Daoy (cell line): ENCODE measurements around the gene QSER1. TPM values are rescaled to one million over a fixed set of nuclear protein-coding genes. Genes with fewer than 3 reads are reported as not detected.

Experiments
- DNase-seq: peaks from one replicate; pipeline ENCODE4 v3.0.0-alpha.2; 2015; ENCODE audit warnings: low read depth
- total RNA-seq: library from RNA; depleted of rRNA; stranded (reverse); fragments of >200 nt; shearing (Covaris generic); gene quantifications from 2 replicates; pipeline ENCODE4 v1.2.3, GENCODE V29; 2014

The QSER1 gene
- total RNA-seq, 1 experiment from 2014 or later, result 18.6 TPM

DNA sequence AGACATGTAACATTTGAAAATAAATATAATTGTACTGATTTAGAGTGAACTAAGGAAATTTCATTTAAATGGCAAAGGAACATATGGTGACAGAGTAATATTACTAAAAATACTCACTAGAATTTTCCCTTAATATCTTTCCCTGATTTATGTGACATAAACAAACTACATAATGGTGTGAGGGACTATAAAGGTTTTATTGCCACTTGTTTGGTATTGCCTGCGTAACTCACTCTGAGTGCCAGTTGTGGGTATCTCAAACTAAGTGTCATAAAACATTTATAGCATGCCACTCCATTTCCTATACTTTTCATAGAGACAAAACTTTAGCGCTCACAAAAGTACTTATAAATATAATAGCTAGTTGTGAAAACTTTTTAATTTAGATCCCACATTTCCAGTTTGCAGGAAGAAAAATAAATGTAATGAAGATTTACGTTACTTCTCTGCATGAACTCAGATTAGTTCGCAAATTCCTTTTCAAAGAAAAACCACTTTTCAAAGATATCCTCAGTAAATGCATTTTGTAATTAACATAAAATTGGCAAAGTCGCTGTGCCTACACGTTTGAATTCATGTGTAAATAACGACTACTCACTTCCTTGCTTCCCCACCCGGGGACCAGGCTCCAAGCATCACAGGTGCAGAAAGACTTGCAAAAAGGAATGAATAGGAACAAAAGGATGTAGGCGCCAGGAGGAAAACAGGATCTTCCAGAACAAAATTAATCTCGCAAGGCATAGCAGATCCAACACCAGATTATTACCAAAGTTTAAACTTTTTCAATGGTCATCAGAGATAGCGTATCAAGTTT lies 1.6 kb upstream of the QSER1 start:
- no peak for DNase-seq

DNA sequence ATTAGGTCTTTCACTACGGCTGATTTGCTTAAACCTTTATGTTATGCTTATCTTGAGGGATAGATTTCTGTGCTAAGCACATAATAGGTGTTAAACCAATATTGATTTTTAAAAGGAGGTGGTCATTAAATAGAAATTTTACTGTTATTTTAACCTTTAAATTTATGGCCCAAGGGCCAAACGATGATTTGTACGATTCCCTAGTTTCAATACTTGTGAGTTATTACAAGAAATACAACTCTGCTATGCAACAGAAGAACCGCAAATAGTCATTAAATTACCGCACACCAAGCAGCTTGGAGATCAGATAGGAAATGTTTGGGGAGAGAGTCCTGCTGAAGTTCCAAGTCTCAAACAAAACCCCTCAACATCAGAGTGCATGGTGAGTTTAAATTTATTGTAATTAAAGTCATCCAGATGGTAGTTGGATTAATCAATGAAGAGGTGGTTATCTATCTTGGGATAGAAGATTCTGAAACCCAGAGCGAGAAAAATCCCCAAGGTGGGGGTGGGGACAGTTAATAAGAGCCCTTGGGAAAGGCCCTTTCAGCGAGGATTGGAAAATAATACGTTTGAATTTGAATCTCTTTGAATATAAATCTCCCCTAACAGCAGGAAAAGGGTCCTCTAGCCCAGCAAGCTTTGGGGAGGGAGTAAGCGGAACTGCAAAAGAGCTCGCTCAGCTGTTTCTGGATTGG lies 805 bp upstream of the QSER1 start:
- DNase-seq, result peak; percentile 15

DNA sequence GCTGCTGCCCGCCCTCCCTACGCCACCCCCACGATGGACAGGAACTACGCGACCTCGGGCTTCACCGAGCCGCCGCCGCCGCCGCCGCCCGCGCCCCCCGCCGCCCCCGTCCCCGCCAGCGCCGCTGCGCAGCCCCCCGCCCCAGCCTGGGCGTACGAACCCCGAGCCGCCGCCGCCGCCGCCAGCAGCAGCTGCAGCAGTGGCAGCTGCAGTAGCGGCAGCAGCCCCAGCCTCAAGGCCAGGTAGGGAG lies 407 bp downstream of the QSER1 start:
- no peak for DNase-seq

DNA sequence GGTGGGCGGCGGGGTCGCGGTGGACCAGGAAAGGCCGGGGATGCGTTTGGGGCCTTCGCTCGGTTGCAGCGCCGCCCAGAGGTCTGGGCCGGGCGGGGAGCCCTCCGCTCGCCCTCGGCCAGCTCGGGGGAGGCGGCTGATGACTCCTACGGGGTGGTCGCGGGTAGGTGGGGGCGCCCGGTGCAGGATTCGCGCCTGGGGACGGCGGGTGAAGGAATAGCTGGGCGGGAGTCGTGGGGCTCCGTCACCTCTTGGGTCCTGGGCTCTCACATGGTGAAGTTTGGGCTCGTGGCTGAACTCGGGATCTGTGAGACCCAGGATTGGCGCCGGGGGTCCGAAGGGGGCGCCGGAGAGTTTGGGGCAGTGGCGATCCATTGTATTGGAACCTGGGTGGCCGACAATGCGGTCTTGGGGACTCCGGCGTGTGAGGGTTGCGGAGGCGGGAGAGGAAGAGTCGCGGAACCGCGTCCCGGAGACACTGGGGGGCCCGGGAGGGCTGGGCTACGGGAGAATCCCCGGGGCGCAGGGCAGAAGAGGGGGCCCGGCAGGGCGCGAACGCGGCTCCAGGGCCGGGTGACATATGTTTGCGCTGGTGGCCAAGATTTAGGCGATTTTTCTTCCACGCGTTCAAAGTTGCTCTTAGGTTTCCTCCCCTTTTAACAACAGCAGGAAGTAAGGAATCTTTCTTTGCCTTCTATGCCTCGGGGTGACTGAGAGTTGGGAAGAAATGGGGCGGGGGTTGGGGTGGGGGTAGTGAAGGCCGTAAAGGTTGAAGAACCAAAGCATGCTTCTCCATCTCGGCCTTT lies 935 bp downstream of the QSER1 start:
- DNase-seq, result peak; percentile 61

DNA sequence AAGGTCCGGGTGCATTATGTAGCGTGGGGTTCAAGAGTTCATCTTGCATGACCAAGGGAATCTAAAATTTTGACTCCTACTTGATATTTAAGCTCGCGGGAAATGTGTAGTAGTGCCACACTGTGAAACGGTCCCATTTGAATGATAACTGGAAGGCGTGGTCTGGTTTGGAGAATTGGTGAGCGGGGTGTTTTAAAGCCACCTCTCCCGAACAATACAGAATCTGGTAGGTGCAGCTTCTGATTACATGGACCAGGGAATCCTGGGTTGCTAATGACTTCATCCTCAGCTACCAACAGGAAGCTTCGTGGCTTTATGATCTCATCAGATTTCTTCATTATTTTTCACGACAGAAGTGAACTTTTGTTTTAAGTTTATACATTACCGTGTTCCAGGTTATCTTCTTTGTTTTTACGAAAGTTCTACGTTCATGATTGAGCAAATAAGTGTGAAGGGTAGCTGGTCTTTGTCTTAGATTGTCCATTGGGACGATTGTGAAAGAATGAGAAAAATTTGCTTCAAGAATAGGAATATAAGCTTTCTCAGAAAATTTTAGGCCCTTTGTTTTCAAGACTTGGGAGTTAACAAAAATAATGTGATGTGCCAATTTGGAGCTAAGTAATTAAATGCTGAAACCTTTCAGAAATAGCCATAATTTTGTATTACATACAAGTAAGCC lies 1.7 kb downstream of the QSER1 start:
- peak; percentile 75 for DNase-seq

DNA sequence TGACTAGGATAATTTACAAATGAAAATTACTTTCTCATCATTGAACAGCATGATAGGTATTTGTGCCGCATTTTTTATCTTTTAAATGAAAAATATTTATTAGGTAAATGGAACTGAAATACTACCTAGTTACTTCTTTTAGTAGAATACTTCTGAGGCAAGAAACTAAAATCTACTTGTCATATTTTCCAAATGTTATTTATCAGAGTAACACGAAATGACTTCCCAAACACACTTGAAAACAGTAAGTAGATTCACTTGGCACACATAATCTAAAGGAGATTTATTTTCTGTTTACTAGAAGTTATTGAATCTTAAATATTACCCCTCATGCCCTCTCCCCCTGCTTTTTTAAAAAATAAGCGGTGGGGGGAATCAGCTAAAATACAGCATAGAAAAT lies 2.3 kb downstream of the QSER1 start:
- DNase-seq, result no peak

DNA sequence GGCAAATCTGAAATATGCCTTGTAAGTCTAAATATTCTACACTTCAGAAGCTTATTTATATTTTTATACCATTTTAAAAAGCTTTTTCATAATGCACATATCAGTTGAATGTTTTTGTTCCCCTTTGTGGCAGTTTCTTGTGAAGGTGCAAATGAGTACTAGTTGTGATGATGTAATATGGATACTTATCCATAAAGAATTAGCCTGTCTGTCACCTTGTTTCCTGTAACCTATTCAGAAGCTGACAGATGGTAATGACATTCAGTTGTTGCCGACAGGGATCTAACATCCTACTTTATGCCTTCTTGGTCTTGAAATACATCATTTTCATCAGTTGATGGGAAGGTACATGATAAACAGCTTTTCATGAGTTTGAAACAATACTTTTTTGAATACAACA lies 2.9 kb downstream of the QSER1 start:
- no peak for DNase-seq

DNA sequence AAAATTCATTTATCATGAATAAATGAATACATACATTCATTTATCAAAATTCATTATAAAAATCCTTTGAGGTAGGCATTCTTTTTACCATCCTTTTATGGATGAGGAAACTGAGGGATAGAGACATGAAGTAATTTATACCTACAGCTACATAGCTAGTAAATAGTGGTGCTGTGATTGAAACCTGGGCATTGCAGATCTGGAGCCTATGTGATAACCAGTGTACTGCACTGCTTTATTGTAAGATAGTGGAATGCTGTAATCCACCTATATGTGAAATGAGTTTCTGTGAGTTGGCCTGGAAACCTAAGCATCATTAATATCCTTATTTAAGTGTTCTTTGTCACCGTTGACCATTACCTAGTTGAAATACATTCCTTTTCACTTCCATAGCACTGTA lies 4.5 kb downstream of the QSER1 start:
- DNase-seq, result no peak

DNA sequence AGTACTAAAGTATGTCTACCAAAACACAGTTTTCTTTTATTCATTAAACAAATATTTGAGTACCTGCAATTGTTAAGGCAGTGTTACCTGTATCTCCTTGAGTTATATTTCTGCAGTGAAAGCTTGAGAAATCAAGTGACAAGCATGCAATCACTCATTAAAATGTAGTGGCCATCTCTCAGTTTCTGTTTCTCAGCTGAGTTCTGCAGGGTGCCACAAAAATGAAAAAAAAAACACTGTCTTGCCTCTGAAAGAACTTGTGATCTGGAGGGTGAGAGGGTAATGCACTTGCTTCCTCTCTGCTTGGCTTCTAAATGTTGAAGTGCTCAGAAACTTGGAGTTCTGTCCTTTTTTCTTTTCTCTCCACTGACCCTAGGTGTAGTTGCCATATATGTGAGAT lies 6.8 kb downstream of the QSER1 start:
- DNase-seq, result no peak

DNA sequence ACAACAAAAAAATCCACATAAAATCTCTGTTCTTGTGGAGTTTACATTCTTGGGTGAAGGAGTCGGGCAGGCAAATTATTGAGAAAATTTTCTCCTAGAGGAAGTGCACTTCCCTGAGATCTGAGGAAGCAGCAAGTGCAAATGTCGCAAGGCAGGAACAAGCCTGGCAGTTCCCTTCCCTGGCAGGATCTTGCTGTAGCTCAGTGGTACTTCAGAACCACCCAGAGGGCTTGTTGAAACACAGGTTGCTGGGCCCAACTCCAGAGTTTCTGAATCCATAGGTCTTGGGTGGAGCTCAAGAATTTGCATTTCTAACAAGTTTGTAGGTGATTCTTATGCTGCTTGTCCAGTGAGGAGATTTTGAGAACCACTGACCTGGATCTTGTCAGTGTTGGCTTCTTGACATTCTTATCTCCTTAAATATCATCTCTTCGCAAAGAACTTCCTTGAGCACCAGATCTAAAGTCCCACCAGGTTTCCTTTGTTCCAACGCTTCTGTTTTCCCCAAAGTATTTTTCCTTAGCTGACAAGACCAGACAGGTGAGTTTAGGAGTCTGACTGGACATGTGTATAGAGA lies 9.6 kb downstream of the QSER1 start:
- no peak for DNase-seq

DNA sequence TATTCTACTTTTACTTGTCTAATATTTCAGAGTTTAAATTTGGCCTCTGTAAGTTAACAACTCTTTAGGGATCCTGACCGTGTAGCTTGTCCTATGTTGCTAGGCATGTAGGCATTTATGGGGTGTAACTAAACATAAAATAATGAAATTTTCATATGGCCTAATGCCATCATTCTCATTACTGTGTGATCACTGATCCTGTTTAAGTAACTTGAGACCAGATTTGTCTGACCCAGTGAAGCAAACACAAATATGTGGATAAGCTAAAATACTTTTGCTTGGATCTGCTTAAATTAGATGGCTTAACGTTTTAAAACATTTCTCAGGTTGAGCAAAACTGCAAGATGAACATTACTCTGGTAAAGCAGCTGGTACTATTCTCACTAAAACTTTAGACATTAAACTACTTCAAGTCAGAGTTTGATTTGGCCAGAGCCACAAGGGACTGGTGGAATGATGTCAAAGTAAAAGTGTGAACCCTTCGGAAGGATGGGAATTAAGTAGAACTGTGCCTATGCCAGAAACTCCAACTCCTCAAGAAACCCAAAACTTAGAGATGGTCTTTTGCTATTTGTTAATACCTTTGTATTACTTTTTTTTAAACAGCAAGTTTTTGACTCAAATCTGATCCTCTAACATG lies 12.5 kb downstream of the QSER1 start:
- DNase-seq, result no peak

DNA sequence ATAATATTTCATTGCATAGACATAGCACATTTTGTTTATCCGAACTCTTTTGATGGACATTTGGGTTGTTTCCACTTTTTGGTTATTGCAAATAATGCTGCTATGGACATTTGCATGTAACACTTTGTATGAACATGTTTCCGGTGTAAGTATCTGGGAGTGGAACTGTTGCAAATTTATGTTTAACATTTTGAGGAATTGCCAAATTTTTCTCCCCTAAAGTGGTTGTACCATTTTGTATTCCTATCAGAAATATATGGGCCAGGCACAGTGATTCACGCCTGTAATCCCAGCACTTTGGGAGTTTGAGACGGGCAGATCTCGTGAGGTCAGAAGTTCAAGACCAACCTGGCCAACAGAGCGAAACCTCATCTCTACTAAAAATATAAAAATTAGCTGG lies 16.0 kb downstream of the QSER1 start:
- no peak for DNase-seq

DNA sequence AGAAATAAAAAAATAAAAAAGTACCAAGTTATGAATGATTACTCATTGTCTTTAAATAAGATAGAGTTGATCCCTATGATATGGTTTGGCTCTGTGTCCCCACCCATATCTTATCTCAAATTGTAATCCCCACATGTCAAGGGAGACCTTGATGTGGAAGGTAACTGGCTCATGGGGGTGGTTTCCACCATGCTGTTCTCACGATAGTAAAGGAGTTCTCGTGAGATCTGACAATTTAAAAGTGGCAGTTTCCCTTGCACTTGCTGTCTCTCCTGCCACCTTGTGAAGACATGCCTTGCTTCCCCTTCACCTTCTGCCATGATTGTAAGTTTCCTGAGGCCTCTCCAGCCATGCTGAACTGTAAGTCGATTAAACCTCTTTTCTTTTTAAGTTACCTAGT lies 18.8 kb downstream of the QSER1 start:
- no peak for DNase-seq

DNA sequence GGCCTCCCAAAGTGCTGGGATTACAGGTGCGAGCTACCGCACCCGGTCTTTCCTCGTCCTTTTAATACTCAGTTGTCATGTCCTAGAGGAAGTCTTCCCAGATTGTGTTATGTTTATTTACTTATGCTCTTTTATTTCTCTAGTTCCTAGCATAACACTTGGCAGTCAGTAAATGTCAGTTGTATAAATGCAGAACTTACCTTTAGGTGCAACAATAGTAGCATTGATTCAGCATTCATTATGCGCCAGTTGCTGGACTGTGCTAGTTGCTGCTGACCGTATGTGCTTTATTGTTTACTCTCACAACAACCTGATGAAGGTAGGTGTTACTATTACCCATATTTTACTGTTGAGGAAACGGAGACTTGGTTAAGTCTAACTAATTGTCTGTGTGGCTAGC lies 20.8 kb downstream of the QSER1 start:
- DNase-seq, result no peak

DNA sequence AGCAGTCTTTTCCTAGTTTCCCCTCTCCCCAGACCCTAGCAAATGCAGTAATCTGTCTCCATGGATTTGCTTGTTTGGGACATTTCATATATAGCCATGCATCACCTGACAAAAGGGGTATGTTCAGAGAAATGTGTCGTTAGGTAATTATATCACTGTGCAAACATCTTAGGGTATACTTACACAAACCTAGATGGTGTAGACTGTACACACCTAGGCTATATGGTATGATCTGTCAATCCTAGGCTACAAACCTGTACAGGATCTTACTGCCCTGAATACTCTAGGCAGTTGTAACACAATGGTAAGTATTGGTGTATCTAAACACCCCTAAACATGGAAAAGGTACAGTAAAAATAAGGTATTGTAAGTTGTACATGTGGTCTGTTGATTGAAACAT lies 23.8 kb downstream of the QSER1 start:
- no peak for DNase-seq

DNA sequence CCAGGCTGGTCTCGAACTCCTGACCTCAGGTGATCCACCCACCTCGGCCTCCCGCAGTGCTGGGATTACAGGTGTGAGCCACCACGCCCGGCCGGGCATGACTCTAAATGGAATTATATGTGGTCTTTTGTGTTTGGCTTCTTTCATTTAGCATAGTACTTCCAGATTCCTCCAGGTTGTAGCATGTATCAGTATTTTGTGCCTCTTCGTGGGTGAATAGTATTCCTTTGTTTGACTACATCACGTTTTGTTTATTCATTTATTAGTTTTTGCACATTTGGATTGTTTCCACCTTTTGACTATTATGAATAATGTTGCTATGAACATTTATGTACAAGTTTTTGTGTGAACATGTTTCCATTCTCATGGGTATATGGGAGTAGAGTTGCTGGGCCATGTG lies 24.4 kb downstream of the QSER1 start:
- DNase-seq, result no peak

DNA sequence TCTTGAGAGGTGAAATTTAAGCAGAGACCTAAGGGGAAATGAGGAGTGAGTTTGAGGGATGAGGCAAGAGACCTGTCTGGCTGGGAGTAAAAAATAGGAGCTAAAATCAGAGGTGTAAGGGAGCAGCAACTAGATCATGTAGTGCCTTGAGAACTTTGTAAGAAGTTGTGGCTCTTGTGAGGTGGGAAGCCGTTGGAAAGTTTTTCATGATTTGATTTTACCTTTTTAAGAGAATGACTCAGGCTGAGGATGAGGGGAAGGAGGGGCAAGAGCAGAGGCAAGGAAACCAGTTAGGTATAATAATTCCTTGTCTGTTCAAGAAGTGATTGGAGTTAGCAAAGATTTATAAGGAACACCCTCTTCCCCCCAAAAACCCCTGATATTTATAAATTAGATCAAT lies 25.8 kb downstream of the QSER1 start:
- peak; percentile 2 for DNase-seq

DNA sequence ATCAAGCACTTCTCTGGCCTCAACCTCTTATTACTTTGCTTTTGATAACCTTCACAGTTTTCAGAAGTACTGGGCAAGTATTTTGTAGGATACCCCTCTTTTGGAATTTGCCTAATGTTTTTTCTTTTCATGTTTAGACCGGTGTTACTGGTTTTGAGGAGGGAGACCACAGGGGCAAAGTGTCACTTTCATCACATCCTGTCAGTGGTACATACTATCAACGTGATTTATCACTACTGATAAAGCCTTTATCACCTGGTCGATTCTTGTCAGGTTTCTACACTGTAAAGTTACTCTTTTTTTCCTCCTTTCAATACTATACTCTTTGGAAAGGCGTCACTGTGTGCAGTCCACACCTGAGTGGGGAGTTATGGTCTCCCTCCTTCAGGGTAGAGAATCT lies 26.7 kb downstream of the QSER1 start:
- no peak for DNase-seq

DNA sequence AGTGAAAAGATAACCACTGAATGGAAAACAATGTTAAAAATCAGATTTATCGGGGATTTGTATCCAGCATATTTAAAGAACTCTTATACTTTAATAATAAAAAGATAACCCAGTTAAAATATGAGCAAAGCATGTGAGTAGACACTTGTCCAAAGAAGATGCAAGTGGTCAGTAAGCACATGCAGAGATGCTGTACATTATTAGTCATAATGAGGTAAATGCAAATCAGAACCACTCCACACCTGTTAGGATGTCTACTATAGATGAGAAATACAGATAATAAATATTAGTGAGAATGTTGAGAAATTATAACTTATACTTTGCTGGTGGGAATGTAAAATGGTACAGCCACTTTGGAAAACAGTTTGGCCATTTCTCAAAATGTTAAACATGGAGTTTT lies 28.0 kb downstream of the QSER1 start:
- no peak for DNase-seq

DNA sequence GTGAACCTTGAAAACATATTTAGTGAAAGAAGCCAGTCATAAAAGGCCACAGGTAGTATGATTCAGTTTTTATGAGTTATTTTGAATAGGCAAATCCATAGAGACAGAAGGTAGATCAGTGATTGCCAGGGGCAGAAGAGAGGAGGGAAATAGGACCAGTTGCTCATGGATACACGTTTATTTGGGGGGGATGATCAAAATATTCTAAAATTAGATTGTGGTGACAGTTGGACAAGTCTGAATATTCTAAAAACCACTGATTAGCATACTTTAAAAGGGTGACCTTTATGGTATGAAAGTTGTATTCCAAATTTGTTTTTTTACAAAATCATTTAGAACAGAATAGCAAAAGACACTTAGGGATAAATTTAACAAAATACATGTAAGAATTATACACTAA lies 28.6 kb downstream of the QSER1 start:
- no peak for DNase-seq

DNA sequence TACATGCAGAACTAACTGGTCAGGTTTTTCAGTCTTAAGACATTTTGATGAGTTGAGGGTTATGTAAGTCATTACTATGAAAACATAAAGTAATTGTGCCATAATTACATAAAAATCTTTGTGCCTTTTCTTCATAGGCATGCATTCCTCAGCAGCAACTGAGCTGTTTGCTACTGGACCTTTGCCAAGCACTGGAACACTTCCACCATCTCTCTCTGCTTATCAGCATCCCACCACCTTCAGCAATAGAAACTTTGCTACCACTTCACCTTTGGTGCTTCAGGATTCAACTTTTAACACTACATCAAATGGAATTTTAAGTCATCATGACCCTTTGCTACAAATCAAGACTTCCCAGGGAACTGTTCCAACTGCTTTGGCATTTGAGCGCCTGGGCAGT lies 39.0 kb downstream of the QSER1 start:
- no peak for DNase-seq

DNA sequence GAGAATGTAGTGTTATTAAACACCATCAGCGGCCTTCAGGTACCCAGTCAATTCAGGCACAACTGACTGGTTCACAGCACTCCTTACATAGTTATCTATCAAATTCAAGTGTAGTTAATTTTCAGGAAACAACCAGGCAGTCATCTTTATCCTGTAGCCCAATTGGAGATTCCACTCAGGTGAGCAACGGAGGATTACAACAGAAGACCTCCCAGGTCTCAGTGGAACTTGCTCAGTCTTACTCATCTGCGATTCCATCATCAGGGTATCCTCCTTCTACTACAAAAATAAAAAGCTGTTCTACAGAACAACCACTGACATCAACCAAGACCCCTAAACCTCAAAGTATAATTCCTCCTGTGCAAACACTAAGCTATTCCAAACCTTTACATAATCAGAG lies 39.6 kb downstream of the QSER1 start:
- no peak for DNase-seq
